C4-2B (cell line): Measurements from ENCODE around the gene SEC11C.

Experiments
- CTCF ChIP-seq: fragments of 450-650 bp; conservative IDR thresholded peaks from 2 replicates; pipeline ENCODE4 v1.5.1; 2017; ENCODE audit warnings: mild to moderate bottlenecking
- ZFX ChIP-seq: fragments of 450-650 bp; IDR thresholded peaks from 2 replicates; pipeline ENCODE4 v1.6.1; 2017

- TF ChIP-seq CTCF (no peak), ZFX (no peak)
Observed at GRCh38 chr18:59094569-59094968, 45.1 kb upstream of the SEC11C start.
